MM.1S (cell line): Measurements from ENCODE around the gene EYA2.
"Not testable (repeated sequence)": the region's sequence is repeated elsewhere in the genome, so short reads cannot be mapped to it uniquely, and the experiment has no call there.

Experiments
- DNase-seq: peaks from one replicate; pipeline ENCODE4 v3.0.0-alpha.2; 2015
- H2AFZ ChIP-seq: fragments of 300-600 bp; sonication (generic); 2 replicates; pipeline ENCODE4 v1.6.0; 2016; ENCODE audit warnings: antibody characterized with exemption, low read length
- H3F3A ChIP-seq: fragments of 300-600 bp; sonication (generic); 2 replicates; pipeline ENCODE4 v1.6.1; 2016; ENCODE audit warnings: mild to moderate bottlenecking, antibody characterized with exemption, low read length, moderate library complexity, mixed read lengths; ENCODE audit not compliant: insufficient read depth
- H3K27ac ChIP-seq: fragments of 300-600 bp; sonication (generic); 2 replicates; pipeline ENCODE4 v1.5.1; 2016; ENCODE audit warnings: mild to moderate bottlenecking, low read length
- H3K27me3 ChIP-seq: fragments of 300-600 bp; sonication (generic); replicated peaks from 2 replicates; pipeline ENCODE4 v1.6.0; 2016; ENCODE audit warnings: low read length; ENCODE audit not compliant: insufficient read depth
- H3K36me3 ChIP-seq: fragments of 300-600 bp; sonication (generic); replicated peaks from 2 replicates; pipeline ENCODE4 v1.6.1; 2016; ENCODE audit warnings: mild to moderate bottlenecking, low read length, mixed read lengths; ENCODE audit not compliant: insufficient read depth
- H3K4me1 ChIP-seq: fragments of 300-600 bp; sonication (generic); 2 replicates; pipeline ENCODE4 v1.6.1; 2016; ENCODE audit warnings: low read length, mixed read lengths
- H3K4me2 ChIP-seq: fragments of 300-600 bp; sonication (generic); 2 replicates; pipeline ENCODE4 v1.6.0; 2016; ENCODE audit warnings: low read depth, low read length
- H3K4me3 ChIP-seq: fragments of 300-600 bp; sonication (generic); 2 replicates; pipeline ENCODE4 v1.5.1; 2016; ENCODE audit warnings: low read length, mixed read lengths
- H3K79me2 ChIP-seq: fragments of 300-600 bp; sonication (generic); 2 replicates; pipeline ENCODE4 v1.6.1; 2016; ENCODE audit warnings: mixed run types, low read length, mixed read lengths
- H3K9ac ChIP-seq: fragments of 300-600 bp; sonication (generic); 2 replicates; pipeline ENCODE4 v1.6.1; 2016; ENCODE audit warnings: low read length, mixed read lengths
- H3K9me2 ChIP-seq: fragments of 300-600 bp; sonication (generic); replicated peaks from 2 replicates; pipeline ENCODE4 v1.6.1; 2016; ENCODE audit warnings: mild to moderate bottlenecking, low read length, mixed read lengths; ENCODE audit not compliant: insufficient read depth
- H3K9me3 ChIP-seq: fragments of 300-600 bp; sonication (generic); replicated peaks from 2 replicates; pipeline ENCODE4 v1.6.1; 2016; ENCODE audit warnings: mild to moderate bottlenecking, low read length, mixed read lengths; ENCODE audit not compliant: insufficient read depth
- H4K20me1 ChIP-seq: fragments of 300-600 bp; sonication (generic); 2 replicates; pipeline ENCODE4 v1.6.1; 2016; ENCODE audit warnings: mild to moderate bottlenecking, low read length, moderate library complexity, mixed read lengths; ENCODE audit not compliant: insufficient read depth
- CTCF ChIP-seq: fragments of 300-600 bp; sonication (generic); IDR thresholded peaks from 2 replicates; pipeline ENCODE4 v1.5.1; 2016; ENCODE audit warnings: antibody characterized with exemption, low read length, mixed read lengths
- EZH2 ChIP-seq: fragments of 300-600 bp; sonication (generic); optimal IDR thresholded peaks from 2 replicates; pipeline ENCODE3; 2017; ENCODE audit warnings: low read depth, mild to moderate bottlenecking, antibody characterized with exemption, low read length, mixed read lengths
- EZH2phosphoT487 ChIP-seq: fragments of 300-600 bp; sonication (generic); IDR thresholded peaks from 2 replicates; pipeline ENCODE4 v1.6.1; 2018; ENCODE audit warnings: antibody characterized with exemption, low read length

The EYA2 gene

GRCh38 chr20:46916258-46916603, 21.6 kb downstream of the EYA2 start:
- Histone ChIP-seq H3K4me3 (no peak overlapping the region), H3K4me2 (no peak overlapping the region), H3K27ac (no peak overlapping the region), H3F3A (no peaks in the 10 kb centered on the region), H3K36me3 (no peaks in the 10 kb centered on the region), H3K9me3 (no peaks in the 10 kb centered on the region), H4K20me1 (no peaks in the 10 kb centered on the region), H3K79me2 (no peaks in the 10 kb centered on the region), H3K9me2 (no peaks in the 10 kb centered on the region), H3K9ac (no peak overlapping the region), H3K27me3 (no peaks in the 10 kb centered on the region), H3K4me1 (no peaks in the 10 kb centered on the region), H2AFZ (no peak overlapping the region)
- no peak for DNase-seq
- TF ChIP-seq CTCF (no peak), EZH2phosphoT487 (no peak), EZH2 (no peak)

GRCh38 chr20:46917155-46917554, 22.5 kb downstream of the EYA2 start:
- DNase-seq, result no peak
- H3K9me2 ChIP-seq, result no peaks in the 10 kb centered on the region
- H3K4me1 ChIP-seq, result no peaks in the 10 kb centered on the region
- no peaks in the 10 kb centered on the region for H3K27me3 ChIP-seq
- no peaks in the 10 kb centered on the region for H3K9me3 ChIP-seq
- H4K20me1 ChIP-seq, result no peaks in the 10 kb centered on the region
- H2AFZ ChIP-seq, result no peak overlapping the region
- H3K27ac ChIP-seq, result no peak overlapping the region
- no peak overlapping the region for H3K4me3 ChIP-seq
- TF ChIP-seq CTCF, result no peak
- no peak for TF ChIP-seq EZH2
- no peak for TF ChIP-seq EZH2phosphoT487
- no peaks in the 10 kb centered on the region for H3K79me2 ChIP-seq
- H3K4me2 ChIP-seq, result no peak overlapping the region
- H3F3A ChIP-seq, result no peaks in the 10 kb centered on the region
- no peak overlapping the region for H3K9ac ChIP-seq
- H3K36me3 ChIP-seq, result no peaks in the 10 kb centered on the region

GRCh38 chr20:46920114-46920513, 25.5 kb downstream of the EYA2 start:
- no peak overlapping the region for H3K9ac ChIP-seq
- no peaks in the 10 kb centered on the region for H4K20me1 ChIP-seq
- no peaks in the 10 kb centered on the region for H3K9me3 ChIP-seq
- H3K4me2 ChIP-seq, result no peak overlapping the region
- H3K9me2 ChIP-seq, result no peaks in the 10 kb centered on the region
- no peaks in the 10 kb centered on the region for H3K36me3 ChIP-seq
- no peak overlapping the region for H3K27ac ChIP-seq
- no peak overlapping the region for H3K4me3 ChIP-seq
- no peak for DNase-seq
- no peaks in the 10 kb centered on the region for H3K4me1 ChIP-seq
- TF ChIP-seq CTCF (no peak), EZH2 (no peak), EZH2phosphoT487 (no peak)
- no peak overlapping the region for H2AFZ ChIP-seq
- no peaks in the 10 kb centered on the region for H3F3A ChIP-seq
- H3K27me3 ChIP-seq, result no peaks in the 10 kb centered on the region
- no peaks in the 10 kb centered on the region for H3K79me2 ChIP-seq

GRCh38 chr20:46922841-46923240, 28.2 kb downstream of the EYA2 start:
- not testable (repeated sequence) for H3K9ac ChIP-seq, H3K9me2 ChIP-seq, H3K9me3 ChIP-seq, H3K4me2 ChIP-seq, H2AFZ ChIP-seq, H3K27ac ChIP-seq, H3K27me3 ChIP-seq, H3K36me3 ChIP-seq, H4K20me1 ChIP-seq, H3K4me1 ChIP-seq, DNase-seq, H3F3A ChIP-seq, H3K4me3 ChIP-seq, H3K79me2 ChIP-seq
